NCI-H1694 (cell line): ENCODE data around the gene ZNF536.
"Not testable (repeated sequence)": the region's sequence is repeated elsewhere in the genome, so short reads cannot be mapped to it uniquely, and the experiment has no call there.

Experiments
- DNase-seq: peaks from one replicate; lab custom pipeline; 2025; lab: John Stamatoyannopoulos, UW

ZNF536 gene

GRCh38 chr19:30486250-30486649 lies 114.1 kb downstream of the ZNF536 start:
- DNase-seq: not testable (repeated sequence)

DNA sequence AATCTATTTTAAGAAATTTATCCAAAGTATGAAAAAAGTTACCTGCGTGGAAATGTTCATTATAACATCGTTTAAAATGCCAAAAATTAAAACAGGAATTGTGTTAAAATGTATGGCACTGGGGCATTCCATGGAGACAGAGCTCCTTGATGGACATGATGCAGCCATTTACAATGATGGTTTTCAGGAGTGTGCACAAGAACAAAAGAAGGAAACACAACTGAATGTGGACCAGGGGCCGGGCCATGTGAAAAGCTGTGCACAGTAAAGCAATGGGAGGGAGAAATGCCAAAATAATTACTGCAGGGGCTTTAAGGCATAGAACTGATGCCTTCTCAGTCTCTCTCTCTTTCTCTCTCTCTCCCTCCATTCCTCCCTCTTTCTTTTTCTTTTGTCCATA lies 115.0 kb downstream of the ZNF536 start:
- DNase-seq: no peak

- no peak for DNase-seq
Observed at GRCh38 chr19:30488191-30488590, 116.0 kb downstream of the ZNF536 start.

- DNase-seq: no peak
Observed at GRCh38 chr19:30490760-30491159, 118.6 kb downstream of the ZNF536 start.

DNA sequence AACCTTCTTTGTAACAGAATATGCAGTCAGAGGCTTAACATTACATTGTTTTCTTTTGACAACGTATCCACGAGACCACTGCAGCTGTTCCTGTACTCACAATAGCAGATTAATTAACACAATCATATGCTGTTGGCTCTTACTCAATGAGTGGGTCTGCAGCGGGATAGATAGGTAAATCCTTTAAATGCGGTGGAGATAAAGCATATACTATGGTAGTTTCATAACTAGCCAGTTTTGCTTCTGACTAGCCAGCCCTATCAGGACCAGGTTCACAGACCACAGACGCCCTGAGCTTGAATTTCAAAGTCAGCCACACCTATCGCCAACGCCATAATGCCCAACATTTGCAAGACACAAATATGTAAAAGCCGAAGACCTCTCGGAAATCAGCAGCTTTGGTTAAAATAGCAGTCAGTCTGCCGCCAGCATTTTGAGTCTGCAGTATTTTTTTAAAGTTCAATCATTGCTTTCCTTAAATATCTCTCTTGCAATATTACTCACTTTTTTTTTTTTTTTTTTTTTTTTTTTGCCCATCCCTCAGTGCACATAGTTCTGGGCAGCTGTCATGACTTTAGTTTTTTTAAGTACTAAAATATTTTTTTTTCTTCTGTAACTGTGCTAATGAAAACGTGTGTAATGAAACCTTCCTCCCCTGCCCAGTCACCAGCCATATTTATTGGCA lies 120.5 kb downstream of the ZNF536 start:
- DNase-seq: no peak

DNA sequence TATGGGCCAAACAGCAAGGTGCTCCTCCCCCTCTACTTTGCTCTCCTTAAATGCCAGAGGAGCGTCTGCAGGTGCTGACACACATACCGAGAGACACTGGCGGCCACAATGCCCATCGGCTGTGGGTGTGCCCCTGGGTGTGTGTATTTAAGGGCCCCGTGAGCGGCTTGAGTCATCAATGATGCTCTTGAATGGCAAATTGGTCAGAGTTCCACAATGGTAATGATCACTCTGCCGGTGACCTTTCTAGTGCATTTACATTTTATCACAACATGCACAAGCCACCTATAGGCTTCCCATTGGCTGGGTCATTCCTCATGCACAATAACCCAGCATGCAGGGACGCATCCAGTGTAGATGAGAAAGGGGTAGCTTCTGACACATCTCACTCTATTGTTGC lies 124.8 kb downstream of the ZNF536 start:
- no peak for DNase-seq

DNA sequence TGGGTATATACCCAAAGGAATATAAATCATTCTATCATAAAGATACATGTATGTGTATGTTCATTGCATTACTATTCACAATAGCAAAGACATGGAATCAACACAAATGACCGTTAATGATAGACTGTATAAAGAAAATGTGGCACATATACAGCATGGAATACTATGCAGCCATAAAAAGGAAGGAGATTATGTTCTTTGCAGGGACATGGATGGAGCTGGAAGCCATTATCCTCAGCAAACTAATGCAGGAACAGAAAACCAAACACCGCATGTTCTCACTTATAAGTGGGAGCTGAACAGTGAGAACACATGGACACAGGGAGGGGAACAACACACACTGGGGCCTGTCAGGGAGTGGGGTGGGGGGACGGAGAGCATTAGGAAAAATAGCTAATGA lies 125.9 kb downstream of the ZNF536 start:
- not testable (repeated sequence) for DNase-seq

DNA sequence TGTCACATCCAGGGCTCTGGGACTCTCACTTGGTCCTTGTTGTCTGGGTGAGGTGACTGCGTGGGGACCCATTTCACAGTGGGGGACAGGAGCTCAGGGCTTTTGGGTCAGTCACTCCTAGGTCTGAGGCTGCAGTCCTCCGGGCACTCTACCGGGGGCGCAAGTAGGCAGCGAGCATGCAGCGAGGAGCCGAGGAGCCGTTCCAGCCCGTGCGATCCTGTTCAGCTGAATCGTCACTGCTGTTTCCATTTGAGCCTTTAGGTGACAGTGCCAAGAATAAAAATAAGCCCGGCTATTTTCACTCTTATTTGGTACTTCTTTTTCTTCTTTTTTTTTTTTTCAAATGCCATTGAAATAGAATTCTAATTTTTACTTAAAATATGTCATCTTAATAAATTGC lies 126.5 kb downstream of the ZNF536 start:
- DNase-seq: no peak

- no peak for DNase-seq
Observed at GRCh38 chr19:30504272-30504671, 132.1 kb downstream of the ZNF536 start.

DNA sequence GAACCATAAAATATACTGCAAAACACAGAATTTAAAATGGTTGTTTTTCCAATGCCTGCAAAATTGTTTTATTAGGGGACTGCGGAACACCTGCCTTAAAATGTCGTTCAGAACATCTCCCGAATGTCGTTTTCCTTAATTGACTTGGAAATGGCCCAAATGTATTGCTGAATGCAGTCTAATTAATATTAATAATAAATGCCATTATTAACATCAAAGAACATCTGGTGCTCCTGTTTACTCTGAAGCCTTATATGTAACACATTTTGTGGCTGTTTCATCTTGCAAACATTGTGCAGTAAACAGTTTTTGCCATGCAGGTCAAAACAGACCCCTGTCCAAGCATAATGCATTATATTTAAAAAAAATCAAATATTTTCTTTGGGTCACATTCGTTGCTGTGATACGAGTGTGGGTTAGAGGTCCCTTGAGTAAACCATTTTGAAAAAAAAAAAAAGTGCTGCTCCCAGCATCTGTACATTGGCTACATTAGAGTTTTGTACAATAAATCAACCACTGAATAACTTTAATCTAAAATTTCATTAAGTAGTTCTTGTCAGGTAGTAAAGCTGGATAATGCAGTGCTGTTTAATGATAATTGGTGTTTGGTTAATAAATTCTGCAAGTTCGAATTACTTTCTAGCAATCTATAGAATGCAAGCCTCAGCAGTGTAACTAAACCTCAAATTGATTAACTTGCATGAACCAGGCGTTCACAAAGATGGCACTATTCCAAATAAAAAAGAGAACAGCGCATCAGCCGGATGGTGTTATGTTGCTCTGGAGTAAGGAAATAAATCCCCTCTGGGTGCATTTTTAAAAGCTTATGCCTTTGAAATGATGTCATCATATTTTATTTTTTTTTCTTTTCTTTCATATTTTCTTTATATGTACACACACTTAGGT lies 140.2 kb downstream of the ZNF536 start:
- DNase-seq: no peak

DNA sequence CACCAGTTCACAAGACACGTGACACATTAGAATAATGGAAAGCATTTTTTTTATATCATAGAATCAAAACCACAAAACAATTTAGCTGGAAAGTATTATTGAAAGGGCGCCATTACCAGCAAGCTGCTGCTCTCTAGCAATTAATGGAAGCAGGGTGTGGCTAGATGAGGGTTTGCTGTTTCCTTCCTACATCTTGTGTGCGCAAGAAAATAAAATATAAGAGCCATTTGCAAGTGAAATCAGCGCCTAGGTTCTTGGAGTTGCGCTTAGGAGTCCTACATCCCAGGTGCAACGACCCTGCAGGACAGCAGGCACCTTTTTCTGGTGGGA lies 140.9 kb downstream of the ZNF536 start:
- no peak for DNase-seq

DNA sequence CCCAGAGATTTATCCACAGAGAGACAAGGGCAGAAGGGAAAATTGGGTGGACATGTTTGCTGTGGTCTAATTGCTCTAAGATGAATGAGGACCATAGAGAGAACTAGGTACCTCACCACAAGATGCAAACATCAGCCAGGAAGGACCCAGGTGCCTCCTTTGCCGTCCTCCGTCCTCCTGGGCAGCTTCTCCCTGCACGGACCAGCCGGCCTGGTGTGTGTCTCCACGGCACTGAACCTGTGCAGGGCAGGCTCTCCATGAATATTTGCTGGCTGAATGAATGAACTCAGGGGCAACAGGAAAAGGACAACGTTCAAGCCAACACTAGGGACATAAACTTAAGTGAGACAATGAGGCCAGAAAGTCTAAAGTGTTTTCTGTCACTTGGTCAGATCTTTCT lies 143.9 kb downstream of the ZNF536 start:
- no peak for DNase-seq

DNA sequence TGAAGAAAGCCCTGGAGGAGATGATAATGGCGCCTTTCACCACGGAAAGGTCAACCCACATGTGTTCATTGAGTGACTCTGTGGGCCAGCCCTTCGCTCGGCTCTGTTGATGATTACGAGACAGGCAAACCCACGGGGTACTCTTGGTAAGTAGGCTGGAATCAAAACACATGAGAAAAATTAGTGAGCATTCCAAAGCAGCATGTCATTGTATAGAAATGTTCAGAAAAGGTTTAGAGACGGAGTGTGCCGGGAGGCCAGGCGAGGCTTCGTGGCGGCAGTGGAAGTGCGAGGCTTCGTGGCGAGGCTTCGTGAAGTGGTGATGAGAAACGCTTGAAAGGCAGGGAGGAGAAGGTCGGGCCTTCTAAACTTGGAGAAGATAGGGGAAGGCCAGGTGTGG lies 144.3 kb downstream of the ZNF536 start:
- no peak for DNase-seq

DNA sequence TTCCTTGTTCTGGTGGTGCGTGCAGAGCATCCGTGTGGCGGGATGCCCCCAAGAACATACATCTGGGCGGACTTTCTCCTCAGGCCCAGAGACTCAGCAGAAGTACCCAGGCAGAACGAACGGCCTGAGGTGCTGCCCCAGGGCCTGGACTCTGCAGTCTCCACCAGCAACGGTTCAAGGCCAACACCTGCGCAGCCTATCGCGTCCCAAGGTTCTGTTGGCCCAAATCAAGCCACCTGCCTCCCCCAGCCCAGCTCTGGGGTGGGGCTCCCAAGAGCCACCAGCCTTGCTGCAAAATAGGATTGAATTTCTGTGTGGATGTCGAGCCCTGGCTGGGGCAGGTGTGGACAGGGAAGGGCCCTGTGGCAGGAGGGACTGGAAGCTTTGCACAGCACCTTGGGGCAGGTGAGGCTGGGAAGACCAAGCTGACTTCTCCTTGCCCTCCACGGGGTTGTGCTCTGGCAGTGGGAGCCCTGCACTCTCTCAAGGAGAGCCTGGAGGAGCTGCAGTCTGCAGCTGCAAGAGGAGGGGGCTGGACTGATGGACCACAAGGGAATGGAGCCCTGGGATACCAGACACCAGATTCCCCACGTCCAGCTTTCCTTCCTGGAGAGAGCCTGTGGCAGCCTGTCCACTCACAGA lies 146.9 kb downstream of the ZNF536 start:
- DNase-seq: no peak

- DNase-seq: no peak
Observed at GRCh38 chr19:30519607-30520205, 147.5 kb downstream of the ZNF536 start.

DNA sequence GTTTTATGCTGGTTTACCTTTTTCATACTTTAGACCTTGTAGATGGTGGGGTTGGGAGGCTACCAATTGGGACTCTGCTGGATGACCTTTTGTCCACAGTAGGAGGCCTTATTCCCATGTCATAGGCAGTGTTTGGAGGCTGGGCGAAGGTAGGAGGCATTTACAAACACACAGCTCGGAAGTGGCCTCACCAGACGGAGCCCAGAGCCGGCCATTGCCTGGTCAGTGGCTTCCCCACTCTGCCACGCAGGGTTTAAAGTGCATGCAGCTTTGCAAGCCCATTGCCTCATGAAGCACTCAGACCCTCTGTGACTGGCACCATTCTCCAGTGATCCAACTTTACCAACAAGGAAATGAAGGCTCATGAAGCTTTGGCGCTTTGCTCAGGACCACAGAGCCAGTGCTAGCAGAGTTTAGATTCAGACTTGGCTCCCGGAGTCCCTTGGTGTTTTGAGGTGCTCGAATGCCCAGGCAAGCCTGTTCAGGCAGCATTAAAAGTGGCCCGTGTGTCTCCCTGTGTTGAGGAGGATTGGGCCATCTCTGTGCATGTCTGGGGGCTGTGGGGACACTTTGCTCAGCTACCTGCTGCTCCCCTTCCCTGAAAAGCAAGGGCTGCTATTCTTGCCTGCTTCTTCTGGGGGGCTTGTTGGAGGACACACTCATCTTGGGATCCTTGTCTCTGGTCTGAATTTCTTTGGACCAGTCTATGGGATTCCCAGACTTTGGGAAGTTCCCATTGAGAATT lies 148.7 kb downstream of the ZNF536 start:
- no peak for DNase-seq

- no peak for DNase-seq
Observed at GRCh38 chr19:30521937-30522336, 149.8 kb downstream of the ZNF536 start.

DNA sequence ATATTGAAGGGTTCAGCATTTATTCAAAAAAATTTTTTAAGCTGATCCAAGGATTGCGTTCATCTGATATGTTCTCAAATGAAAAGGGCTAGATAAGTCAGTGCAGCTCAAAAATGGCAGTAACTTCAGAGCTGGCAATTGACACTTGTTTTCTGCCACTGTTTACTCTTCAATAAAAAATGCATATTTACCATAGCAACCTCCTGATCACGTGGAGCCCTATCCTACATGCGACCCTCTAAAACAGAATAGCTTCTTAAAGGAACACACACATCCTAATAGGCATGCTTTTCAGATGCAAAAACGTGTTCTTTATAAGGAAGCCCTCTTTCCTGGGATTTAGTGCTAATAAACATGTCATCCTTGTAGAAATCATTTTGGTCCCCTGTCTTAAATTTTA lies 150.2 kb downstream of the ZNF536 start:
- DNase-seq: no peak

- DNase-seq: no peak
Observed at GRCh38 chr19:30523791-30524190, 151.6 kb downstream of the ZNF536 start.

DNA sequence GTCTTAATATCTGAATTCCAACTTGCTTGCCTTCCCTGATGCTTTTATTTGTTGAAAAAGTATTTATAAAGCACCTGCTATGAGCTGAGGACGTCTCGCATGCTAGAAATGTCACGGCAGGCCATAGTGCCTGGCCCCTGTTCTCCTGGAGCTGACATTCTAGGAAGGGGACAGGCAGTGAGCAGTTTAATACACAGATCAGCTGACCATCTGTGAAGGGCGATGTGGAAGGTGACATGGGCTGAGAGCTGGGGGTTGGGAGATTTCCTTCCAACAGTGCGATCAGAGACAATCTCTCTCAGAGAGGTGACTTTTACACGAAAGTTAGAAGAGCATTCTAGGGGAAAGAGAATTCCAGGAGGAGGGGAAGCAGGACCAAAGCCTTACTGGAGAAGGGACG lies 153.2 kb downstream of the ZNF536 start:
- DNase-seq: no peak

- DNase-seq: no peak
Observed at GRCh38 chr19:30528919-30529318, 156.7 kb downstream of the ZNF536 start.

DNA sequence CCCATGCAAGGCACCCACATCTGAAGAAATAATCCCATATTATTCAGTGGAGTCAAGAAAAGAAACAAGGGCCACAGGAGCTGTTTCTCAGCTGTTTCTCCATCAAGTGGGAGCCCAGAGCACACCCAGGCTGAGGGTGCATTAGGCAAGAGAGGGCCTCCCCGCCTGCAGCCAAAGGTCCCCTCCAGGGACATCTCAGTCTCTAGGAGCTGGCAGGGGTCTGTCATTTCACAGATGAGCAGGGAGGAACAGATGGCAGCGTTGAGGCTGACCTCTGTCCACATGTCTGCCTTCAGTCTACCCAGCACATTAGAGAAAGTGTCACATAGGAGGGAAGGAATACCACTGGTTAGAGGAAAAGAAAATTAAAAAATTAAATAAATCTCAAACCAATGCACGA lies 157.7 kb downstream of the ZNF536 start:
- DNase-seq: no peak
